Liver (tissue), 9 donors: Measurements from ENCODE around the gene SYT17. TPM values are rescaled to one million over a fixed set of nuclear protein-coding genes. Genes with fewer than 3 reads are reported as not detected.

ENCODE experiments used
- DNase-seq: peaks from one replicate; pipeline ENCODE4 v3.0.0-alpha.2; 2017; ENCODE audit warnings: low spot score
- H3K27ac ChIP-seq, 2 donors: one replicate each; pipeline ENCODE4 v1.7.0; 2013; ENCODE audit warnings: inconsistent platforms in 2 of 2, low read length in 2 of 2, control low read depth in 1 of 2, low read depth in 1 of 2, mild to moderate bottlenecking in 1 of 2
- H3K27me3 ChIP-seq, 4 donors: one replicate each; pipeline versions ENCODE4 v1.6.1 to v1.7.0; 2013; ENCODE audit warnings: low read length in 3 of 4, inconsistent platforms in 1 of 4, mild to moderate bottlenecking in 1 of 4, moderate library complexity in 1 of 4; ENCODE audit not compliant: control insufficient read depth in 4 of 4, insufficient read depth in 4 of 4
- H3K36me3 ChIP-seq, 4 donors: one replicate each; pipeline versions ENCODE4 v1.6.1 to v1.7.0; 2013; ENCODE audit warnings: low read length in 3 of 4, mild to moderate bottlenecking in 3 of 4, low read depth in 1 of 4, moderate library complexity in 1 of 4; ENCODE audit not compliant: control insufficient read depth in 4 of 4, insufficient read depth in 3 of 4
- H3K4me1 ChIP-seq, 4 donors: one replicate each; pipeline versions ENCODE4 v1.6.1 to v1.7.0; 2013; ENCODE audit warnings: low read length in 3 of 4, mild to moderate bottlenecking in 3 of 4, moderate library complexity in 1 of 4; ENCODE audit not compliant: control insufficient read depth in 4 of 4, insufficient read depth in 4 of 4
- H3K4me3 ChIP-seq, 3 donors: one replicate each; pipeline versions ENCODE4 v1.6.1 to v1.7.0; 2013; ENCODE audit warnings: low read length in 3 of 3, control low read depth in 1 of 3, low read depth in 1 of 3, mild to moderate bottlenecking in 1 of 3
- H3K9ac ChIP-seq, 2 donors: one replicate each; pipeline ENCODE4 v1.7.0; 2013; ENCODE audit warnings: low read length in 2 of 2, mild to moderate bottlenecking in 2 of 2, moderate library complexity in 2 of 2, control low read depth in 1 of 2, low read depth in 1 of 2
- H3K9me3 ChIP-seq, 4 donors: one replicate each; pipeline versions ENCODE4 v1.6.1 to v1.7.0; 2013; ENCODE audit warnings: low read length in 3 of 4; ENCODE audit not compliant: control insufficient read depth in 4 of 4
- EGR1 ChIP-seq, 2 donors: IDR thresholded peaks; 2 replicates each; pipeline ENCODE4 v1.6.1; 2016 to 2018; ENCODE audit warnings: antibody characterized with exemption in 2 of 2, low read depth in 2 of 2
- FOXA1 ChIP-seq: IDR thresholded peaks from 2 replicates; pipeline ENCODE4 v1.6.1; 2016; ENCODE audit warnings: antibody characterized with exemption
- FOXA2 ChIP-seq: IDR thresholded peaks from 2 replicates; pipeline ENCODE4 v1.6.1; 2016; ENCODE audit warnings: antibody characterized with exemption
- GABPA ChIP-seq, 2 donors: IDR thresholded peaks in 1 of 2; conservative IDR thresholded peaks in 1 of 2; 2 replicates each; pipeline ENCODE4 v1.6.1; 2016; ENCODE audit warnings: antibody characterized with exemption in 2 of 2, mild to moderate bottlenecking in 1 of 2, moderate library complexity in 1 of 2
- HNF4A ChIP-seq, 2 donors: conservative IDR thresholded peaks; 2 replicates each; pipeline ENCODE4 v1.6.1; 2016; ENCODE audit warnings: antibody characterized with exemption in 2 of 2, mild to moderate bottlenecking in 2 of 2
- HNF4G ChIP-seq: IDR thresholded peaks from 2 replicates; pipeline ENCODE4 v1.6.1; 2016; ENCODE audit warnings: antibody characterized with exemption
- JUND ChIP-seq, 2 donors: IDR thresholded peaks; 2 replicates each; pipeline ENCODE4 v1.6.1; 2016; ENCODE audit warnings: antibody characterized with exemption in 2 of 2
- MAX ChIP-seq: IDR thresholded peaks from 2 replicates; pipeline ENCODE4 v1.6.1; 2016; ENCODE audit warnings: antibody characterized with exemption
- RAD21 ChIP-seq, 2 donors: IDR thresholded peaks; 2 replicates each; pipeline ENCODE4 v1.6.1; 2016; ENCODE audit warnings: antibody characterized with exemption in 2 of 2, mild to moderate bottlenecking in 2 of 2
- RXRA ChIP-seq, 2 donors: IDR thresholded peaks; 2 replicates each; pipeline ENCODE4 v1.6.1; 2017 to 2018; ENCODE audit warnings: antibody characterized with exemption in 2 of 2, mild to moderate bottlenecking in 1 of 2
- SP1 ChIP-seq: IDR thresholded peaks from 2 replicates; pipeline ENCODE4 v1.6.1; 2018; ENCODE audit warnings: antibody characterized with exemption, mild to moderate bottlenecking
- TAF1 ChIP-seq: conservative IDR thresholded peaks from 2 replicates; pipeline ENCODE4 v1.6.1; 2016; ENCODE audit warnings: antibody characterized with exemption, mild to moderate bottlenecking
- YY1 ChIP-seq: IDR thresholded peaks from 2 replicates; pipeline ENCODE4 v1.6.1; 2016; ENCODE audit warnings: antibody characterized with exemption, mild to moderate bottlenecking
- ZBTB33 ChIP-seq: IDR thresholded peaks from 2 replicates; pipeline ENCODE4 v1.6.1; 2016; ENCODE audit warnings: antibody characterized with exemption
- WGBS: extraction: QIAGEN DNeasy Blood & Tissue Kit; methylation state at CpG from one replicate; pipeline ENCODE4 v1.1.7; 2013; 5-methylcytosine and 5-hydroxymethylcytosine counted together
- polyA plus RNA-seq, 2 donors: library from polyadenylated mRNA; stranded (reverse) in 1 of 2; unstranded in 1 of 2; fragments of 200-250 nt in 1 of 2; fragments of >200 nt in 1 of 2; fragmentation: Nextera tagmentation in 1 of 2; extraction: Ambion mirVana in 1 of 2; gene quantifications; one replicate each; pipeline versions ENCODE4 v1.2.1 to v1.2.3, GENCODE V29; 2013 to 2015
- total RNA-seq, 2 donors: library from RNA; depleted of rRNA; stranded (reverse); fragments of >200 nt; gene quantifications; one replicate each; pipeline ENCODE4 v1.2.3, GENCODE V29; 2014
- TF ChIP-seq, protein P1 (sequence below): IDR thresholded peaks from 2 replicates; pipeline ENCODE4 v1.6.1; 2016; ENCODE audit warnings: antibody characterized with exemption
- TF ChIP-seq, protein P2 (sequence below): fragments of 150-350 bp; IDR thresholded peaks from 2 replicates; pipeline ENCODE4 v1.5.1; 2017; ENCODE audit warnings: improper control_type of control experiment, low read depth, low read length; ENCODE audit not compliant: missing input control
- donor health status: healthy.
- donor health status: healthy.
- donor health status: healthy.
- donor health status: healthy.
- donor health status: healthy.

The SYT17 gene
- total and polyA plus RNA-seq, 4 donors = 2.5 to 7.7 (median 5.5) TPM

DNA sequence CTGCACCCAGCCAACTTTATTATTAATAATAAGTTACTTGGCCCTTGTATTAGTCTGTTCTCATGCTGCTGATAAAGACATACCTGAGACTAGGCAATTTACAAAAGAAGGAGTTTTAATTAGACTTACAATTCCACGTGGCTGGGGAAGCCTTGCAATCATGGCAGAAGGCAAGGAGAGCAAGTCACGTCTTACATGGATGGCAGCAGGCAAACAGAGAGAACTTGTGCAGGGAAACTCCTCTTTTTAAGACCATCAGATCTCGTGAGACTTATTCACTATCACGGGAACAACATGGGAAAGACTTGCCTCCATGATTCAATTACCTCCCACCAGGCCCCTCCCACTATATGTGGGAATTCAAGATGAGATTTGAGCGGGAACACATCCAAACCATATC is 47.7 kb downstream of the SYT17 start:
- H3K27me3 ChIP-seq = no peaks in the 10 kb centered on the region
- H3K27ac ChIP-seq = no peak overlapping the region
- no peak for DNase-seq
- H3K4me1 ChIP-seq = no peaks in the 10 kb centered on the region
- no peaks in the 10 kb centered on the region for H3K9me3 ChIP-seq
- H3K9ac ChIP-seq = no peak overlapping the region
- no peak overlapping the region for H3K4me3 ChIP-seq
- TF ChIP-seq HNF4A (conservative IDR thresholded peaks at IDR 0.05) (no peak), FOXA1 (no peak)
- H3K36me3 ChIP-seq = peaks cover 0 to 2% (median under 1%) of the 10 kb centered on the region in 4 donors
- 94% methylated on average over 5 of the region's 5 CpGs for WGBS

GRCh38 chr16:19218581-19218980 is 50.5 kb downstream of the SYT17 start:
- Histone ChIP-seq H3K9ac (no peak overlapping the region), H3K4me1 (no peaks in the 10 kb centered on the region), H3K9me3 (no peaks in the 10 kb centered on the region), H3K4me3 (no peak overlapping the region), H3K36me3 (peaks cover 0 to 7% (median 2%) of the 10 kb centered on the region in 4 donors), H3K27me3 (no peaks in the 10 kb centered on the region), H3K27ac (no peak overlapping the region)
- TF ChIP-seq TAF1 (no peak), JUND (IDR thresholded peaks at IDR 0.05) (no peak), GABPA (IDR thresholded peaks at IDR 0.05 in 1 of 2, conservative IDR thresholded peaks at IDR 0.05 in 1 of 2) (no peak), FOXA2 (no peak), EGR1 (IDR thresholded peaks at IDR 0.05; ENCODE audit: low read depth in 2 of 2) (no peak), RAD21 (IDR thresholded peaks at IDR 0.05) (no peak), FOXA1 (no peak)
- WGBS = 92% methylated on average over 4 of the region's 4 CpGs
- DNase-seq = no peak

DNA sequence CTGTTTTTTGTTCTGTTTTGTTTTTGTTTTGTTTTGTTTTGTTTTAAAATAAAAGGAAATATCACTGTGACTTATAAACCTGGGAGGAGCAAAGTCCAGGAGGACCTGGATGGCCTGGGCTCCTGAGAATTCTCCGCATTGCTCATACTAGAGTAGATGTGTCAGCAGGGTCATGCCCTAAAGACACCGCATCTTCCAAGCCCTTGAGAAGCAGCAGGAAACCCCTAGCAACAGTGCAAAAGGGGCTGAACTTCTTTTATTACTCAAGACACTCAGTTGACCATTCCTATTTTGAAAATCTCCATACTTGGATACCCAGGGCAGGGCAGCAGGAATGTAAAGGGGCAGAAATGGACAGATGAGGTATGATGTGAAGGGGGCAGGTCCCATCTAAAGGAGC is 51.8 kb downstream of the SYT17 start:
- Histone ChIP-seq H3K27ac (no peak overlapping the region), H3K9me3 (no peaks in the 10 kb centered on the region), H3K9ac (no peak overlapping the region), H3K36me3 (peaks cover 2 to 17% (median 7%) of the 10 kb centered on the region in 4 donors), H3K4me1 (no peaks in the 10 kb centered on the region), H3K4me3 (no peak overlapping the region), H3K27me3 (no peaks in the 10 kb centered on the region)
- DNase-seq = no peak
- 92% methylated on average over 2 of the region's 2 CpGs for WGBS
- TF ChIP-seq EGR1 (IDR thresholded peaks at IDR 0.05; ENCODE audit: low read depth in 2 of 2) (no peak), GABPA (IDR thresholded peaks at IDR 0.05 in 1 of 2, conservative IDR thresholded peaks at IDR 0.05 in 1 of 2) (no peak), FOXA2 (no peak), HNF4A (conservative IDR thresholded peaks at IDR 0.05) (no peak), FOXA1 (no peak), RXRA (IDR thresholded peaks at IDR 0.05) (no peak), YY1 (no peak), ZBTB33 (no peak), SP1 (no peak), MAX (no peak), HNF4G (no peak)
- TF ChIP-seq, protein P1, sequence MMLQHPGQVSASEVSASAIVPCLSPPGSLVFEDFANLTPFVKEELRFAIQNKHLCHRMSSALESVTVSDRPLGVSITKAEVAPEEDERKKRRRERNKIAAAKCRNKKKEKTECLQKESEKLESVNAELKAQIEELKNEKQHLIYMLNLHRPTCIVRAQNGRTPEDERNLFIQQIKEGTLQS = no peak
- TF ChIP-seq, protein P2, sequence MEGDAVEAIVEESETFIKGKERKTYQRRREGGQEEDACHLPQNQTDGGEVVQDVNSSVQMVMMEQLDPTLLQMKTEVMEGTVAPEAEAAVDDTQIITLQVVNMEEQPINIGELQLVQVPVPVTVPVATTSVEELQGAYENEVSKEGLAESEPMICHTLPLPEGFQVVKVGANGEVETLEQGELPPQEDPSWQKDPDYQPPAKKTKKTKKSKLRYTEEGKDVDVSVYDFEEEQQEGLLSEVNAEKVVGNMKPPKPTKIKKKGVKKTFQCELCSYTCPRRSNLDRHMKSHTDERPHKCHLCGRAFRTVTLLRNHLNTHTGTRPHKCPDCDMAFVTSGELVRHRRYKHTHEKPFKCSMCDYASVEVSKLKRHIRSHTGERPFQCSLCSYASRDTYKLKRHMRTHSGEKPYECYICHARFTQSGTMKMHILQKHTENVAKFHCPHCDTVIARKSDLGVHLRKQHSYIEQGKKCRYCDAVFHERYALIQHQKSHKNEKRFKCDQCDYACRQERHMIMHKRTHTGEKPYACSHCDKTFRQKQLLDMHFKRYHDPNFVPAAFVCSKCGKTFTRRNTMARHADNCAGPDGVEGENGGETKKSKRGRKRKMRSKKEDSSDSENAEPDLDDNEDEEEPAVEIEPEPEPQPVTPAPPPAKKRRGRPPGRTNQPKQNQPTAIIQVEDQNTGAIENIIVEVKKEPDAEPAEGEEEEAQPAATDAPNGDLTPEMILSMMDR = no peak
